Omental fat pad (tissue), 4 donors: ENCODE data around the gene TMBIM6. TPM values are rescaled to one million over a fixed set of nuclear protein-coding genes. Genes with fewer than 3 reads are reported as not detected.

Source experiments
- ATAC-seq: fragments of 150-250 bp; one replicate; pipeline ENCODE4 v1.9.1; 2016; ENCODE audit warnings: mild to moderate bottlenecking, moderate library complexity; ENCODE audit not compliant: low FRiP score
- DNase-seq: peaks from one replicate; pipeline ENCODE4 v3.0.0-alpha.2; 2019; ENCODE audit warnings: low spot score
- CTCF ChIP-seq, 3 donors: fragments of 450-650 bp; IDR thresholded peaks; one replicate each; pipeline ENCODE4 v1.5.1; 2016 to 2017; ENCODE audit warnings: antibody characterized with exemption in 3 of 3, mild to moderate bottlenecking in 3 of 3, moderate library complexity in 2 of 3
- total RNA-seq, 4 donors: library from RNA; depleted of rRNA; stranded (reverse); fragments of >200 nt; gene quantifications; one replicate each; pipeline ENCODE4 v1.1.0, GENCODE V29; 2016

TMBIM6 gene
- total RNA-seq, 4 donors from 2014 or later = 337 to 481 (median 397) TPM

GRCh38 chr12:49794811-49795653, 53.7 kb downstream of the TMBIM6 start:
- TF ChIP-seq CTCF (IDR thresholded peaks at IDR 0.05) = no peak
- DNase-seq (no peak), ATAC-seq (no peak)

DNA sequence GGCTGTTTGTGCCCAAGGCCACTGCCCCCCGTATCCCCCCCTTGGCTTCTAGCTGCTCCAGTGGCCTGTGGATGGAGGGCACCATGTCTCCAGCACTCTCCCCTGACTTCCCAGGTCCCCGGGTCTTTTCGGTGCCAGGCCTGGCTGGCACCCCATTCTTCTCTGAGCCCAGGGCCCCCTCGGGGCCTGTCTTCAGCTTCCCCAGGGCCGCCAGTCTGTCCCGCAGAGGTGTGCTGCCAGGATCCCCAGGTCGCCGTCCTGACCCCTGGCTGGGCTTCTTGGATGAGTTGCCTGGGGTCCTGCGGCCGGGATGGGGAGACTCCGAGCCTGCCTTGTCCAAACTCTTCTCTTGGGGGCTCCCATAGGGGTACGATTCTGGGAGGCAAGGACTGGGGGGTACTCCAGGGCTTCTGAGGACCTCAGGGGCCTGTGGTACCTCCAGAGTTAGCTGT, 54.3 kb downstream of the TMBIM6 start:
- no peak for DNase-seq
- TF ChIP-seq CTCF (IDR thresholded peaks at IDR 0.05) = no peak
- no peak for ATAC-seq

- ATAC-seq = no peak
- TF ChIP-seq CTCF (IDR thresholded peaks at IDR 0.05) = no peak
- no peak for DNase-seq
Observed at GRCh38 chr12:49796155-49796554, 54.8 kb downstream of the TMBIM6 start.

- no peak for ATAC-seq
- no peak for TF ChIP-seq CTCF (IDR thresholded peaks at IDR 0.05)
- DNase-seq = no peak
Observed at GRCh38 chr12:49796606-49797448, 55.5 kb downstream of the TMBIM6 start.

GRCh38 chr12:49797449-49797776, 56.1 kb downstream of the TMBIM6 start:
- no peak for TF ChIP-seq CTCF (IDR thresholded peaks at IDR 0.05)
- DNase-seq (no peak), ATAC-seq (no peak)

DNA sequence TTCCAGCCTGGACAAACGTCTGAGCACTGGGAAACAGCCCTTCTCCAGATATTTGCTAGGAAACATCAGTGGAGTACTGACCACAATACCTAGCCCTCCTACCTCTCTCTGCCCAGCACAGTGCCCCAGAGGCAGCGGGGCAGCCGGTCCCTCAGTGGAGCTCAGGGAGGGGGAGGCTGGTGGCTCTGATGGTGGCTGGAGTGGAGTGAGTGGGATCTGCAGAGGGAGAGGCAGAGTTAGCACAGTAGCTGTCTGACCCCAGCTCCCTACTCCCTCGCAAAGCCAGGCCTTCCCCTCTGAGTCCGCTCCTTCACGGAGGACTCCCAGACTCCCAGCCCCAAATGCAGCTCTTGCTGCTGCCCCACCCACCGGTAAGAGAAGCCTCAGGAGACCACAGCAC, 56.9 kb downstream of the TMBIM6 start:
- no peak for TF ChIP-seq CTCF (IDR thresholded peaks at IDR 0.05)
- DNase-seq (no peak), ATAC-seq (no peak)
